HG03575 (cell line): ENCODE data around the gene DUOX2.

Experiments
- ATAC-seq: cut with Tn5 transposase; IDR thresholded peaks from one replicate; pipeline ENCODE4 v1.9.1; 2021; ENCODE audit not compliant: unreplicated experiment, insufficient number of reproducible peaks, low FRiP score; ENCODE audit errors: extremely low read depth

The DUOX2 gene

DNA sequence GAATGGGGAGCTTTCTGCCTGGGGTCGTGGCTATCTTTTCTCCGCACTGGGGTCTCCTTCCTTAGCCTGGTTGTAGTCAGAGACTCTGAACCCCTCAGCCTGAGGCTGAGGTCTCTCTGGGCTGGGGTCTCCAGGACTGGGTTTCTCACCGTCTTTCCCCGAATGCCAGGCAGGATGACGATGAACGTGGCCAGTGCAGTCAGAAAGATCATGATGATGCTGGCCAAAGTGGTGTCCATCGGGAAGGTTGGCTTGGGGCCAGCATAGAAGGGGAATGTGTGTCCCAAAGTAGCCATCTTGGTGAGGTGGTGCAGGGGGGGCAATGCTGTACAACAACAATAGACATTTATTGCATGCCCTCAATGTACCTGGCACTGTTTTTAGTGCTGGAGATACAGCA is 8.7 kb upstream of the DUOX2 start:
- no peak for ATAC-seq

DNA sequence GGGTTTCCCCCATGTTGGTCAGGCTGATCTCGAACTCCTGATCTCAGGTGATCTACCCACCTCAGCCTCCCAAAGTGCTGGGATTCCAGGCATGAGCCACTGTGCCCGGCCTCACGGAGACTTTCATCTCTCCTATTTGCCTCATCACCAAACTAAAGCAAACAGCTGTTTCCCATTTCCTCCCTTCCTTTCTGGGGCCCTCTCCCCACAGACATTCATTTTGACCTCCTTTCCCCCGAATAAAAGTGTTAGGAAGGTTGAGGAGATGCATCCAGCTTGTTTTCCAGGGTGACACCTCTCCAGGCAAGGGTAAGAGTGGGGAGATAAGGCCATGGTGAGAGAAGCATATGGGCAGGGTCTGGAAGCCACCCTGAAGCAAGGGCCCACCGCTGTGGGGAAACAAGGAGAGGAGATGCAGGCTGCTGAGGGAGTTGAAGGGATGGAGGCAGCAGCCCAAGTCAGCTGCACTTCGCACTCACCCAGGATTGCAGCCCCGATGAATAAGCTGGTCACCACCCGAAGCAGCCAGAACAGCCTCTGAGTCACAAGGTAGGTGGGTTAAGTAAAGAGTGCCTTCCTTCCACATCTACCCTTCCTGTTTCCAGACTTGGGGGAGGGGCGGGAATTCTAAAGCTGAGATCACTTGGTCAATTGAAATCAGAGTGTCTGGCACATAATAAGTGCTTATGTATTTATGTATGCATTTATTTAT is 7.9 kb upstream of the DUOX2 start:
- ATAC-seq: no peak

DNA sequence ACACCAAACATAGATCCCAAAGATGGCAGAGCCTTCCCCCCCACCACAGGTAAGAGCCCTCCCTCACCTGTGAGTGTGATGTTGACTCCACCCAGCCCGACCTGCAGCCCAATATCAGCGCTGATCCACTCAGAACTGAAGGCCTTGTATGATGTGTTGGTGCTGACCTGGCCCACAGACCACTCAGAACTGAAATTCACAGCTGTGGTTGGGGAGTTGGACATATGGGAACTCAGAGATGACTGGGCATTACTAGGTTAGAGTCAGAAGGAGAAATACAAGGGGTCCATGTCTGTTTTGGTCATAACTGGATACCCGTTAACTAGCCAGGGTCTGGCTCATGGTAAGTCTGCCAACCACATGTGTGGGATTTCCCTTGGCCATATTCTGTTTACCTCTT is 7.0 kb upstream of the DUOX2 start:
- ATAC-seq: no peak

DNA sequence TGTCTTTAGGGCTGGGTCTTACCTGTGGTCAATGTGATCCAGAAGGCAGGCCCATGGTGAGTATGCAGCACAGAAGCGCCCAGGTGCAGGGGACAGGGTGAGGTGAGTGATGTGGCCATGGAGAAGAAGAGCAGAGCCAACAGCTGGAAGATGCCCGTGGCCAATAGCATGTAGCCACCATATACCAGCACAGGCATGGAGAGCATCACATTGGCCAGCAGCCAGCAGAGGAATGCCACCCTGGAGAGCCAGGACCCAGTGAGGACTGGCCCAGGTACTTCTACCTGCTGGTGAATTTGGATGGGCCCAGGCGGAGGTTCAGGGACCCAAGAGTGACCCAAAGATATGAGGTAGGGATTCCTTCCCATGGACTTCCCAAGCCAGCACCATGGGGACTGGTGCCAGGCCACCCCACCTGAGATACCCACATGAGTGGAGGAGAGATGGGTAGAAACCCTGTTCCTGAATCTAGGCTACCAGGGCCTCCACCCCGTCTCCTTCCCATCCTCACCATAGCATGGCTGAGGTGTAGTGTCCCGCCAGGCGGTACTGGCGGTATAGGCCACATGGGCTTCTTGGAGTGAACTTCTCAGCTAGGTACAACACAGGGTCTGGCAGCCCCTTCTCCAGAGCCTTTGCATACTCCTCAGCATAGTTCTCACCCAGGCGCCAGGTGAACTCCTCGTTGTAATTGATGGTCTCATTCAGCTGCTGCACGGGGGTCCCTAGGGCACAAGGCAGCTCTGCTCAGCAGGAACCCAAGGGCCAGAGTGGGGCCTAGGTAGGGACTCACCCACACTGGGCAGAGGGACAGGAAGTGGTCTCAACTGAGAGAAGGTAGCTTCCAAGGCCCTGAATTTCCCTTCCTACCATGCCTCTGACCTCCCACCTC is 6.4 kb upstream of the DUOX2 start:
- no peak for ATAC-seq

DNA sequence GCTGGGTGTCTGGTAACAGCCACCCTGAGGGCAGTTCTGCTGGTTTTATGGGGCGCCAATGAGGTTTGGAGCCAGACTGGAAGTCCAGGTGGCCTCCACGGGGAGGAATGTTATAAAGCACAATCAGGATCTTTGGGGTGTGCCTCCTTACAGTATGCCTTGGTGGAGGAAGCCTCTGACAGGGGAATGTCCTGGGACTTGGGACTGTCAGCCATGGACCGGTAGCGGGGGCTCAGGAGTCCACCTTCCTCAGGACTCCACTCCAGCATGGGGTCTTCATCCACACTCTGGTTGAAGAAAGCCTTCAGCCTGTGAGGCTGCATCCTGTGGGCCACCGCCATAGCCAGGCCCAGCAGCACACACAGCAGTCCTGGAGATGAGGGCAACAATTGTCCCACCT is 5.0 kb upstream of the DUOX2 start:
- ATAC-seq: no peak

DNA sequence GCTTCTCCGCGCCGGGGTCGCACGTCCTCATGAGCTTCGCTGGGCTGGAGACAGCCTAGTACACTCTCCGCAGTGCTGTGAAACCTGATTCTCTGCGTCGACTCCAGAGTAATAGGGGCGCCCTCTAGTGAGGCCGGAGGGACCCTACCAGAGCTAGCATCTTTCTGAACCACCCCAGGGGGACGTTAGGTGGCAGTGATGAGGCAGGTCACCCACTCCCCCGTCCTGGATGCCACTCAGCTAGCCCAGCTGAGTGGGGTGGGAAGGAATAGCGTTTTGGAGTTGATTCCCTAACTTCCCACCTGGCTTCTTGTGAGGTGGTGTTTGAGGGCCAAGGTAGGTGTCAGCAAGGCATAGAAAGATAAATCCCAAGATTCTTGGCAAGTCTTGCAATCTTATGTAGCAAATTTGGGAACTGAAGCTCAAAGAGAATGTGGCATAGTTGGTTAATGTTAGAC is 4.2 kb upstream of the DUOX2 start:
- ATAC-seq: peak; percentile 77

DNA sequence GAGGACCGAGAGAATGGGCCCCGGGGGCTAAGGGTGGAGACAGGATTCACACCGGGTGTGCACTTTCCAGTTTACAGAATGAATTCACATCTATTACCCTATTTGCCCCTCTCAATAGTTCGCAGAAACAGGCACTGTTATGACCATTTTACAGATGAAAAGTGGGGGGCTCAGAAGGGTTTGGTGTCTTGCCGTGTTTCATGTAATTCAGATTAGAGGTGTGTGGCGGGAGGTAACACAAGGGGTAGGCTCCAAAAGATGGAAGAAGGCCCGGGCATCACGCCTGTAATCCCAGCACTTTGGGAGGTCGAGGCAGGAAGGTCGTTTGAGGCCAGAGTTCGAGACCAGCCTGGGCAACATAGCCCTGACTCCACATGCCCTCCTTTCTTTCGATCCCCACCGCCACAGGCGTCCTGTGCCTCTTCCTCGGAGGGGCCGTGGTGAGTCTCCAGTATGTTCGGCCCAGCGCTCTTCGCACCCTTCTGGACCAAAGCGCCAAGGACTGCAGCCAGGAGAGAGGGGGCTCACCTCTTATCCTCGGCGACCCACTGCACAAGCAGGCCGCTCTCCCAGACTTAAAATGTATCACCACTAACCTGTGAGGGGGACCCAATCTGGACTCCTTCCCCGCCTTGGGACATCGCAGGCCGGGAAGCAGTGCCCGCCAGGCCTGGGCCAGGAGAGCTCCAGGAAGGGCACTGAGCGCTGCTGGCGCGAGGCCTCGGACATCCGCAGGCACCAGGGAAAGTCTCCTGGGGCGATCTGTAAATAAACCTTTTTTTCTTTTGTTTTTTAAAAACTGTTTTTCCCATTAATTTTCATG is 3.5 kb upstream of the DUOX2 start:
- no peak for ATAC-seq

DNA sequence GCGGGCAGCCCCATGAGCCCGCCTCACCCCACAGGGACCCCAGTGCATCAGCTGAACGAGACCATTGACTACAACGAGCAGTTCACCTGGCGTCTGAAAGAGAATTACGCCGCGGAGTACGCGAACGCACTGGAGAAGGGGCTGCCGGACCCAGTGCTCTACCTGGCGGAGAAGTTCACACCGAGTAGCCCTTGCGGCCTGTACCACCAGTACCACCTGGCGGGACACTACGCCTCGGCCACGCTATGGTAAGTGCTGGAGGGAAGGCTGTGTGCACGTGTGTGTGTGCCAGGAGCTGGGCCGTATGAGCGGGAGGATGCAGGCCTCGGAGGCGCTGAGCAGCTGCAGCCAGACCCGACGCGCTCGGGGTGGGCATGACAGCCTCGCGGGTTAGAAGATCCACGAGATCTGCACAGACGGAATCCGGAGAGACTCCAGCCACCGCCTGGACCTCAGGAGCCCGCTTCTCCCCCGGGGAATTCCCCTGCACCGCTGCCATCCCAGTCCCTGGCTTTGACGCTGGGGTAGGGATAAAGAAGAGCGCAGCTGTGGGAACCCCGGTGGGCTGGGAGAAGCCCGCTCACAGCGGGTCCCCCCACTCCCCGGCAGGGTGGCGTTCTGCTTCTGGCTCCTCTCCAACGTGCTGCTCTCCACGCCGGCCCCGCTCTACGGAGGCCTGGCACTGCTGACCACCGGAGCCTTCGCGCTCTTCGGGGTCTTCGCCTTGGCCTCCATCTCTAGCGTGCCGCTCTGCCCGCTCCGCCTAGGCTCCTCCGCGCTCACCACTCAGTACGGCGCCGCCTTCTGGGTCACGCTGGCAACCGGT is 2.7 kb upstream of the DUOX2 start:
- ATAC-seq: no peak

DNA sequence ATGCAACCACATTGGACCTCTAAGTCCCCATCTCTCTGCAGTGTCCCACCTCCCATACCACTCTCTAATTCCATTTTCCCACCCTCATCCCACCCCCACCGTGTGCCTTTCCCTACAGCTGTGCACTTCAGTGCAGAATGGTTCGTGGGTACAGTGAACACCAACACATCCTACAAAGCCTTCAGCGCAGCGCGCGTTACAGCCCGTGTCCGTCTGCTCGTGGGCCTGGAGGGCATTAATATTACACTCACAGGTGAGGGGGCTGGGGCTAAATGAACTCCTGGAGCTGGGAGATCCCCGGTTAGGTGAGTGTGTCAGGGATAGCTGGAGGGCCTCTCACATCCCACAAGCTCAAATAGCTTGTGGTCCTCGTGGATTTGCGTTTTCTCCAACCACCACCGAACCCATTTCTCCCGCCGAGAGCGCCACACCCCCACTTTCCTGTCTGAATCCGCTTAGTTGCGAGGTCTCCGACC is 2.1 kb upstream of the DUOX2 start:
- ATAC-seq: no peak

DNA sequence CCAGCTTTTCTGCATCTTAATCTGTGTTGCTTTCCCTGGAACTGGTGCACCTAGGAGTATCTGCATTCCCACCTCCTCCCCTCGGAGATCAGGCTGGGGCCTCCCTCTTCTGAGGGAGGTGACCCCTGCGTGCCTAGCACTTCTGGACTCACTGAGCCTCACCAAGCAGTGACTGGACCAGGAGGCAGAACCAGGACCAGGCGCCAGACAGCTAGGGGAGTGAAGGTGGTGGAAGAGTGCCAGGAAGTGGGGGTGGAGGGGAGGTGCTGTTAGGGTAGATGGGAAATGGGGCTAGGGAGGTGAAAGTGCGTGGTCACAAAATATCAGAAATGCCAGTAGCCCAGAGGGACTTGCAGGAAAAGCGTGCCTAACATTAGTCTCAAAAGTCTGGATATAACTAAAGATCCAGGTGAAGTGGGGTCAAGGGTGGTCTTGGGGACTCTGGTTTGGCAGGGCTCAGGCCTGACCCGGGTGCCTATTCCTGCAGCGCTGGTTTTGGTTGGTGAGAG is 1.4 kb upstream of the DUOX2 start:
- no peak for ATAC-seq

DNA sequence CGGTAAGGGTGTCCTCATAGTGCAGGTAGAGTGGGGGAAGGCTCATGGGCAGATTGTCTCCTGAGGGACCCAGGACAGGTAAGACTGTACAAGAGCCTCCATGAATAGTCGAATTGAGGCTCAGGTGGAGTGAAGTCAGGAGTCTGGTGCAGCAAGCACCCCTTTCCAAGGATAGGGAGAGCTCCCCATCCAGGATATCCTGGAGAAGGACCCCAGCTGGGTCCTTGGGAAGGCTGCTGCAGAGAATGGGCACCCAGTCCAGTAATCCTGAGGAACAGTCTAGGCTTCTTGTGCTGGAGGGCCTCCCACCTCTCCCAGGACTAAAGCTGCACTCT is 746 bp upstream of the DUOX2 start:
- ATAC-seq: no peak

DNA sequence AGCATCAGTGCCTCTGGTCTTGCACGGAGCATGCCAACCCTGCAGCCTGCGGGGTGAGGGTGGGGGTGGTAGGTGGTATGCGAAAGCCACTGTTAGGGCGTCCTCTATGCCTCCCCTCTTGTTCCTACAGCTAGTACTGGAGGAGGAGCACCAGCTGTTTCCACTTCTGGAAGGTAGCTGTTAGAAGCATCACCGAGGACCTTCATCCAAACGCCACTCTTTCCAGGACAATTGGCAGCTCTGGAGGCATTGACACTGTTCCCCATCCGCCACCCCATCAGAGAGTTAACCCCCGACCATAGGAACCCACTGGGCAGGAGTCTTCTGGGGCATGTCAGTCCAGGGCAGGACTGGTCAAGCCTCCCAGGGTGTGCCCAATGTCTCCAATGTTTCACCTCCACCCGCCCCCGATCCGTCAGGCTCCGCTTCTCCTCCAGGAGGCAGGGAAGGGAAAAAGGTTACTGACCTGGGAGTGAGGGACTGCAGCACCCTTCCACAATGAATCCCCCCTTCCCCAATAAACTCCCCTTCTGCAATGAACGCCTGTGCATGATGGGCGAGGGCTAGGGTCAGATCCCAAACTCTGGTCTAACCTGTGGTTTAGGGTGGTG is 487 bp downstream of the DUOX2 start:
- ATAC-seq: no peak

DNA sequence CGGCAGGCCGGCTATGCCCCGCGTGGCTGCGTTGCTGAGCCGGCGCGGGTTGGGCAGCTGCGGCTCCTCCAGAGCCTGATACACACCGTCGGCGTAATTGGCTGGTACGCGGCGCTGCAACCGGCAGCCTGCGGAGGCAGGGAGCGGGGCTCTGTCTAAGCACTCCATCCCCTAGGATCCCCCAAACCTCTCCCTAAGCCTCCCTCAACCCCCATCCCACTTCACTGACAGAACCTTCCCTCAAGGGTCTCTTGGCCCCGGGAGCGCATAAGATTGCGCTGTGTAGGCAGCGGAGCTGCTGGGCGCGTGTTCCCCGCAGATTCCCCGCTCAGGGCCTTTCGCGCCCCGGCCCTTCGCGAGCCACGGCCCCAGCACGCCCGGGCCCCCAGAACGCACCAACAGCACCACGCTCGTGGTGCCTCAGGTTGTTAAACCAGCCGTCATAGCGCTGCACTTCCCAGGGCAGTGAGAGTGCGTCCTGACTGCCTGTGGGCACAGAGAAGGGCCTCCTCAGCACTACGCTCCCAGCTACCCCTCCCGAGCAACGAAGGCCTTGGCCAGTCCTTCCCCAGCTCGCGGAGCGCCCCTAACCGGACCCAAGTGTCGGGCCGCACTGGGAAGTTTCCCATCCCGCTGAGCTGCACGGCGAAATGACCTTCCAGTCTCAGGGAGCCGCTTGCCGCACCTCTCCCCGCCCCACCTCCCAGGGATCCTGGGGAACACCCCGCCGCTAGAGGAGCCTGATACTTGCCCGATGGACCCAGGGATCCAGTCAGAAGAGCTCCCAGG is 1.2 kb downstream of the DUOX2 start:
- no peak for ATAC-seq

DNA sequence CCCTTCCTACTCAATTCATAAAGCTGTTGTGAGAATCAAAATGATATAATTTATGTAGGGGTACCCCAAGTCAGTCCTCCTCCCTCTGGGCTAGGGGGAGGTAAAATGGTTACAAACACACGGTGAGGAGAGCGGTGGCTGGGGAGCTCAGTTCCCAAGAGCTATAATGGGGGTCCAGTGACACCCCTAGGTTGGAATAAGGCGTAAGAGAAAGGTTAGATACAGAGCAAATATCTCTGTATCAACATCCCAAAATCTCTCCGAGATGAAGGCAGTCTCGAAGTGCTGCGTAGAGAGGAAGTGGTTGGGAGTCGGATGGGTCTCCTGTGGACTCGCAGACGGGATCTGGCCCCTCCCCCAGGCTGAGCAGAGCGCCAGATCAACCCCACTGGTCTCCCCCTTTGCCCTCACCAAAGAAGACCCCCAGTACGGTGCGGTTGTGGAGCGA is 1.8 kb downstream of the DUOX2 start:
- no peak for ATAC-seq

DNA sequence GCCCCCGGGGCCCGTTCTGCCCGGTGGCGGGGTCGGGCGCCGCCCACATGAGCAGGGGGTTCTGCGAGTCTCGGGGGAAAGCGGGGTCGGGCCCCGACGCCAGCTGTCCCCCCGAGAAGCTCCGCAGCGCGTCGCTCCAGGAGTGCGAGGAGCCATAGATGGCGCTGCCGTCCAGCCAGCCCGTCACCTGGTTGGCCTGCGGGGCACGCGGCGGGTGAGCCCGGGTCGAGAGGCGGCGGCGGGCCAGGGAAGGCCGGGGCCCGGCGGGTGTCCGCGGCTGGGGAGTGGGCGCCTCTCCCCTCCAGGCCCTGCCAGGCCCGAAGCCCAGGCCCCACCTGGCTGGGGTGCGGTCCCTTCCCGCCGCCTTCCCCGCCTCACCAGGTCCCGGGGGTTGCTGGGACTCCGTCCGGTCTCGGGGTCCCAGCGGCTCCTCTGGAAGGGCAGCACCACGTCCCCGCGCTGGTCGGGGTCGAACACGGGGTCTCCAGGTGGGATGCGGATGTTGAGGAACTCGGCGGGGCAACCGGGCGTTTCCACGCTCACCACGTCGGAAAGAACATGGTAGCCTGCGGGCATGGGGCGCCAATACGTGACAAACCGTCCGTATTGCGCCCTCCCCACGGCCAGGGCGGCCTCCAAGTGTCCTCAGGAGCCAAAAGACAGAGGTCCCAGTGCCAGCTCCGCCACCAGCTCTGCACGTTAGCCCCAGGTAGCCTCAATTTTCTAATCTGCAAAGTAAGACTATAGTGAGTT is 2.4 kb downstream of the DUOX2 start:
- ATAC-seq: no peak

DNA sequence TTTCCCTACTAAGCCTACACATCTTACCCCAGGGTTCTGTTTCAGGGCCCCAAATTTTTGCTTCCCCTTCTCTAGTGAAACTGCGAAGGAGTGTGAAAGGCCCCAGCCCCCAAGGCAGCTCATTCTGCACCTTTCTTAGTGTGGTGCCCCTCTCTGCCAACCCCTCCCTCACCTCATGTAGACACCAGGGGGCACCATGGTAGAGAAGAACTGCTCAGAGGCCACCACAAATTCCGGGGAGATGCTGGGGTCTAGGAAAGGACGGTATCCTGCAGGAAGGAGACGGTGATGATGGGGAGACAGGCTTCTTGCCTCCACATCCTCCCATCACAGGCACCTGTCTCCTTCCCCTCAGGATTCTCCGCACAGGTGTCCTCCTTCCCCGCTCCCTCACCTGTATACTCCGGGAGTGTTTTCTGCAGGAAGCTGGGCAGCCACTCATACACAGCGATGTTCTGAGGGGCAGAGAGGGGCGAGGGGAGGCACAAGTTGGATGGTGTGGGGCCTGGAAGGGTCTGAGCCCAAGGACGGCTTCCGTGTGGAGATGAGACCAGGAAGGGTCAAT is 3.6 kb downstream of the DUOX2 start:
- no peak for ATAC-seq
